GM23338 (cell line): Measurements from ENCODE around the gene TEKT3.

Experiments used
- EZH2phosphoT487 ChIP-seq: fragments of 200-600 bp; sonication (generic); IDR thresholded peaks from one replicate; pipeline ENCODE4 v1.8.1; 2018; ENCODE audit warnings: antibody characterized with exemption; ENCODE audit not compliant: unreplicated experiment
- TF ChIP-seq, protein P1 (sequence below), 2 experiments: fragments of 200-600 bp in 1 of 2; sonication (generic) in 1 of 2; conservative IDR thresholded peaks; 2 replicates each; pipeline versions ENCODE4 v1.5.1 to v1.6.1; 2016 to 2017; ENCODE audit warnings: antibody characterized with exemption in 2 of 2, low read depth in 2 of 2, mild to moderate bottlenecking in 2 of 2, moderate library complexity in 1 of 2
- TF ChIP-seq, protein P2 (sequence below): IDR thresholded peaks from one replicate; pipeline ENCODE4 v1.6.1; 2018; ENCODE audit warnings: antibody characterized with exemption; ENCODE audit not compliant: unreplicated experiment

DNA sequence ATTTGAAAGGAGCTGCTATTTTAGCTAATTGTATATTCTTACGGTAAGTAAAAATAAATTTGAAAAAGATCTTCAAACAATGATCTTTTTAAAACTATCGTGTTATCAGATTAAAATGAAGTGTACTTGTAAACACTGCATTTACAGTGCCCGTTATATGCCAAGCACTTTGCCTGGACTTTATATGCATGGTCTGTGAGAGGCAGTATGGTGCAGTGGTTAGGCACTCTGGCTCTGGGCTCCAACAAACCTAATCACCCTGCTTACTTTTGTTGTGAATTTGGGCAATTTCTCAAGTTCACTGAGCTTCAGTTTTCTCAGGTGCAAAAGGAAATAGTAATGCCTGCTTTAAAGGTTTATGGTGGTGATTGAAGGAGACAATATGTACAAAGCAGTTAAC is 77.7 kb downstream of the TEKT3 start:
- TF ChIP-seq, protein P1, sequence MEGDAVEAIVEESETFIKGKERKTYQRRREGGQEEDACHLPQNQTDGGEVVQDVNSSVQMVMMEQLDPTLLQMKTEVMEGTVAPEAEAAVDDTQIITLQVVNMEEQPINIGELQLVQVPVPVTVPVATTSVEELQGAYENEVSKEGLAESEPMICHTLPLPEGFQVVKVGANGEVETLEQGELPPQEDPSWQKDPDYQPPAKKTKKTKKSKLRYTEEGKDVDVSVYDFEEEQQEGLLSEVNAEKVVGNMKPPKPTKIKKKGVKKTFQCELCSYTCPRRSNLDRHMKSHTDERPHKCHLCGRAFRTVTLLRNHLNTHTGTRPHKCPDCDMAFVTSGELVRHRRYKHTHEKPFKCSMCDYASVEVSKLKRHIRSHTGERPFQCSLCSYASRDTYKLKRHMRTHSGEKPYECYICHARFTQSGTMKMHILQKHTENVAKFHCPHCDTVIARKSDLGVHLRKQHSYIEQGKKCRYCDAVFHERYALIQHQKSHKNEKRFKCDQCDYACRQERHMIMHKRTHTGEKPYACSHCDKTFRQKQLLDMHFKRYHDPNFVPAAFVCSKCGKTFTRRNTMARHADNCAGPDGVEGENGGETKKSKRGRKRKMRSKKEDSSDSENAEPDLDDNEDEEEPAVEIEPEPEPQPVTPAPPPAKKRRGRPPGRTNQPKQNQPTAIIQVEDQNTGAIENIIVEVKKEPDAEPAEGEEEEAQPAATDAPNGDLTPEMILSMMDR (conservative IDR thresholded peaks at IDR 0.05; ENCODE audit: low read depth in 2 of 2) = no peak
- TF ChIP-seq, protein P2, sequence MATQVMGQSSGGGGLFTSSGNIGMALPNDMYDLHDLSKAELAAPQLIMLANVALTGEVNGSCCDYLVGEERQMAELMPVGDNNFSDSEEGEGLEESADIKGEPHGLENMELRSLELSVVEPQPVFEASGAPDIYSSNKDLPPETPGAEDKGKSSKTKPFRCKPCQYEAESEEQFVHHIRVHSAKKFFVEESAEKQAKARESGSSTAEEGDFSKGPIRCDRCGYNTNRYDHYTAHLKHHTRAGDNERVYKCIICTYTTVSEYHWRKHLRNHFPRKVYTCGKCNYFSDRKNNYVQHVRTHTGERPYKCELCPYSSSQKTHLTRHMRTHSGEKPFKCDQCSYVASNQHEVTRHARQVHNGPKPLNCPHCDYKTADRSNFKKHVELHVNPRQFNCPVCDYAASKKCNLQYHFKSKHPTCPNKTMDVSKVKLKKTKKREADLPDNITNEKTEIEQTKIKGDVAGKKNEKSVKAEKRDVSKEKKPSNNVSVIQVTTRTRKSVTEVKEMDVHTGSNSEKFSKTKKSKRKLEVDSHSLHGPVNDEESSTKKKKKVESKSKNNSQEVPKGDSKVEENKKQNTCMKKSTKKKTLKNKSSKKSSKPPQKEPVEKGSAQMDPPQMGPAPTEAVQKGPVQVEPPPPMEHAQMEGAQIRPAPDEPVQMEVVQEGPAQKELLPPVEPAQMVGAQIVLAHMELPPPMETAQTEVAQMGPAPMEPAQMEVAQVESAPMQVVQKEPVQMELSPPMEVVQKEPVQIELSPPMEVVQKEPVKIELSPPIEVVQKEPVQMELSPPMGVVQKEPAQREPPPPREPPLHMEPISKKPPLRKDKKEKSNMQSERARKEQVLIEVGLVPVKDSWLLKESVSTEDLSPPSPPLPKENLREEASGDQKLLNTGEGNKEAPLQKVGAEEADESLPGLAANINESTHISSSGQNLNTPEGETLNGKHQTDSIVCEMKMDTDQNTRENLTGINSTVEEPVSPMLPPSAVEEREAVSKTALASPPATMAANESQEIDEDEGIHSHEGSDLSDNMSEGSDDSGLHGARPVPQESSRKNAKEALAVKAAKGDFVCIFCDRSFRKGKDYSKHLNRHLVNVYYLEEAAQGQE = no peak
- no peak for TF ChIP-seq EZH2phosphoT487
